Measurements from ENCODE around the gene TMCC1.

DNA sequence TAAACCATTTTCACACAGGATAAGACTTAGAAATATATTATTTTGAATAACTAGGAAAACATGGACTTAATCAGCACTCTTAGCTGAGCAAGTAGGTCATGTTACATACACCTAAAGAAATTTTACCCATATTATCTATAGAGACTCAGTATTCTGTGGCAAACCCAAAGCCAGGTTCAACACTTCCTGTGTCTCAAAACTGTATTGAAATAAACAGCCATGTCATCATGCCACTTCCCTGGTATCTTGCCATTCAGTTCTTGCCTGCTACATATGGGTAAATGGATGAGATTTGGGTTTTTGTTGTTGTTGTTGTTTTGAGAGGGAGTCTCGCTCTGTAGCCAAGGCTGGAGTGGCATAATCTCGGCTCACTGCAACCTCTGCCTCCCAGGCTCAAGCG lies 145.5 kb downstream of the TMCC1 start:
- TF ChIP-seq POLR2AphosphoS5 (IDR thresholded peaks at IDR 0.05; ENCODE audit: borderline replicate concordance, low read depth, low read length) (no peak), EZH2 (IDR thresholded peaks at IDR 0.05) (no peak), FOXP2 (optimal IDR thresholded peaks at IDR 0.05; ENCODE audit: control extremely low read depth, extremely low read length, insufficient read depth) (no peak)
